Nephron (organoid): ENCODE measurements around the gene ASB13.

Experiments
- H3K27ac Mint-ChIP-seq, 3 experiments: 2 replicates each; pipeline ENCODE4 v1.8.0; 2020; ENCODE audit warnings: mixed read lengths in 3 of 3, mild to moderate bottlenecking in 2 of 3, moderate library complexity in 1 of 3
- H3K27me3 Mint-ChIP-seq: 2 replicates; pipeline ENCODE4 v1.8.0; 2021; ENCODE audit warnings: low read depth, mild to moderate bottlenecking, moderate library complexity, mixed read lengths
- H3K36me3 Mint-ChIP-seq: 2 replicates; pipeline ENCODE4 v1.8.0; 2020; ENCODE audit warnings: low read depth, mixed read lengths
- H3K4me1 Mint-ChIP-seq: 2 replicates; pipeline ENCODE4 v1.8.0; 2020; ENCODE audit warnings: mixed read lengths
- H3K4me3 Mint-ChIP-seq, 3 experiments: 2 replicates each; pipeline ENCODE4 v1.8.0; 2020; ENCODE audit warnings: mild to moderate bottlenecking in 3 of 3, mixed read lengths in 3 of 3, moderate library complexity in 2 of 3
- H3K9me3 Mint-ChIP-seq: 2 replicates; pipeline ENCODE4 v1.8.0; 2020; ENCODE audit warnings: mixed read lengths
- CTCF ChIP-seq, 3 experiments: fragments of 200-600 bp; sonication (generic); IDR thresholded peaks; one replicate each; pipeline ENCODE4 v1.5.0; 2021; ENCODE audit warnings: antibody characterized with exemption in 3 of 3; ENCODE audit not compliant: unreplicated experiment in 3 of 3

The ASB13 gene

DNA sequence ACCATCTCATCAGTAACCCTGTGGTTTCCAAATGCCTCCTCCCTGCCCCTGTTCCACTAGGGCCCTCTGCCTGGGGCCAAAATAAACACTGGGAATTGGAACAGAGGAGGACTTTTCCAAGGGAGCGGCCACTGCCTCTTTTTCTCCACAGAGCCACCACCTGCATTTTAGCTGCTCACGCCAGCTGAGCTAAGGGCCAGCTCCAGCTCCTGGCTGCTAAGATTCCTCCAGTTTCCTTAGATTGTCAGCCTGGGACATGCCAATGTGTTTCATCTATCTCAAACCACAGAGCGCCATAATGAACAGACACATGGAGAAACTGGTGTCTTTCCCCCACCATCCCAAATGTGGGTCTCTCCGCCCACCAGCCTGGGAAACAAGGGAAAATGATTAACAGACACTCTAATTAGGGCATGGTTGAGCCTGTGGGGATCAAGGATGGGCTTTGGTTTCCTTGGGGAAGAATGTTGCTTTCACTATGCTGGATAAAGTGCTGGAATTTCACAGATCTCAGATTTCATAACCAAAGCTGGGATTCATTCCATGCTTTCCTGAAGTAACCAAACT lies 52.2 kb downstream of the ASB13 start:
- H3K9me3 Mint-ChIP-seq = no peaks in the 10 kb centered on the region
- no peak for TF ChIP-seq CTCF (IDR thresholded peaks at IDR 0.05; ENCODE audit: unreplicated experiment in 3 of 3)
- H3K27me3 Mint-ChIP-seq = peaks cover 11% of the 10 kb centered on the region
- H3K36me3 Mint-ChIP-seq = no peaks in the 10 kb centered on the region
- peaks cover 69% of the 10 kb centered on the region for H3K4me1 Mint-ChIP-seq
- peak overlapping the region in 1 of 3 experiments; percentile 49 for H3K4me3 Mint-ChIP-seq
- peak overlapping the region; percentile 90 to 96 (median 95) for H3K27ac Mint-ChIP-seq

DNA sequence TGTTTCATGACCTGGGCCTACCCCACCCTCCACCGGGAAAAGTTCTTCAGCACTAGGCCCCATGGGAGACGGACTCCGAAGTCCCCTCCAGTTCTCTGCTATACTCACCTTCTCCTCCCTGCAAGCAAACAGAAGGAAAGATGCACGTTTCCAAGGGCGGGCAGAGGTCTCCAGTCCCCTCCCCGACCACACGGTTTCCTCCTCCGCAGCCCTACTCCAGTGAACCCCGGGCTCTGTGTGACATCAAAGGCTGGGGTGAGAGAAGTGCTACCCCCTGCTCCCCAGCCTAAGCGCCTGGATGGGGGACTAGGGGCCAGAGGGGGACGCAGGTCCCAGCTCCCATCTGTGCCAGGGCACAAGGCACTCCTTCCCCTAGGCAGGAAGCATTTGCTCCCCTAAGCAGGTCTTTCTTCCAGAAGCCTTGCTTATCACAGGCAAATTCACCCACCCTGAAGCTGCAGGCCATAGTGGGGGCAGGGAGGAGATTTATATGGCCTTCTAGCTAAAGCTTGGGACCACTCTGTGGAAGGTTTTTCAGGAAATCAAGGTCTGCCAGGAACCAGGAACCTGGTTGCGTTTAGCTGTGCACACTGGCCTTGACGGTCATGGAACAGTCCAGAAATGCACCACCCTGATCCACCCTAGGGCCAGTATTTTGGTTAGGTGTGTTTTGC lies 52.8 kb downstream of the ASB13 start:
- peak overlapping the region; percentile 90 to 96 (median 95) for H3K27ac Mint-ChIP-seq
- H3K27me3 Mint-ChIP-seq = peaks cover 11% of the 10 kb centered on the region
- H3K4me1 Mint-ChIP-seq = peaks cover 64% of the 10 kb centered on the region
- H3K9me3 Mint-ChIP-seq = no peaks in the 10 kb centered on the region
- no peak for TF ChIP-seq CTCF (IDR thresholded peaks at IDR 0.05; ENCODE audit: unreplicated experiment in 3 of 3)
- H3K4me3 Mint-ChIP-seq = no peak overlapping the region
- H3K36me3 Mint-ChIP-seq = no peaks in the 10 kb centered on the region

DNA sequence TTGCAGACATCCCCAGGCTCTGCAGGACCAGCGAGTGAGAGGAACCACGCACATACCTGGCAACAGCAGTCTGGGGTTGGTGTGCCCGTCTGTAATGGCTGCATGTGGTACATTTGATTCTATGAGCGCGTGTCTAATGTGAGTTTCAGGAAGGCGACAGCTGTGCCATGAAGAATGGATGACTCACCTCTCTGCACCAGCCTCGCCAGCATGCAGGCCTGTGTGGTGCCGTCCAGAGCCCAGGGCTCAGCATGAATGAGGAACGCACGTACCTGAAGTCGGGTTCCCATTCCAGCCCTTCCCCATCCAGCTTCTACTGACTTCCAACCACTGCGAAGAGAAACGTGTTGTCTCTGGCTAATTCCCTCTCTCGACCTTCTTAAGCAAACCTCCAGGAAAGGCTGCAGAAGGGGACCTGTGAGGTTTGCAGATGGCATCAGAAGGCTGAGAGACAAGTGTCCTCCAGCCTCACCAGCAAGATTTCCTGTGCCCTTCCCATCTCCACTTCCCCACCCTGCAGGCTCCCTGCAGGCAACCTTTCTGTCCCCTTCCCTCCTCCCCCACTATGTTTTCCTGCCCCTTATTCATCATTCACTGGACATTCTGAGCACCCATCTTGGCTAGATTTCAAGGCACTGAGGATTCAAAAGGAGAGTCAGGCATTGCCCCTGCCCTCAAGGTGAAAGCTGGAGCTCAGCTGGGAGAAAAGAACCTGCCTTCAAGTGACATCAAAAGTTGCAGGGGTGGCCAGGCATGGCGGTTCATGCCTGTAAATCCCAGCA lies 54.3 kb downstream of the ASB13 start:
- no peaks in the 10 kb centered on the region for H3K36me3 Mint-ChIP-seq
- no peaks in the 10 kb centered on the region for H3K9me3 Mint-ChIP-seq
- H3K4me3 Mint-ChIP-seq = no peak overlapping the region

GRCh38 chr10:5609952-5610616 lies 56.3 kb downstream of the ASB13 start:
- Mint-ChIP-seq H3K27me3 (peaks cover 5% of the 10 kb centered on the region), H3K36me3 (no peaks in the 10 kb centered on the region), H3K4me1 (peaks cover 46% of the 10 kb centered on the region), H3K4me3 (no peak overlapping the region), H3K27ac (peak overlapping the region; percentile 86 to 93 (median 87)), H3K9me3 (no peaks in the 10 kb centered on the region)
- TF ChIP-seq CTCF (IDR thresholded peaks at IDR 0.05; ENCODE audit: unreplicated experiment in 3 of 3) = no peak

More for the DNA sequence above, 54.3 kb downstream of the ASB13 start:
- Mint-ChIP-seq H3K27me3 (peaks cover 10% of the 10 kb centered on the region), H3K4me1 (peaks cover 56% of the 10 kb centered on the region), H3K27ac (peak overlapping the region; percentile 20 to 90 (median 83))
- TF ChIP-seq CTCF (IDR thresholded peaks at IDR 0.05; ENCODE audit: unreplicated experiment in 3 of 3) = no peak

DNA sequence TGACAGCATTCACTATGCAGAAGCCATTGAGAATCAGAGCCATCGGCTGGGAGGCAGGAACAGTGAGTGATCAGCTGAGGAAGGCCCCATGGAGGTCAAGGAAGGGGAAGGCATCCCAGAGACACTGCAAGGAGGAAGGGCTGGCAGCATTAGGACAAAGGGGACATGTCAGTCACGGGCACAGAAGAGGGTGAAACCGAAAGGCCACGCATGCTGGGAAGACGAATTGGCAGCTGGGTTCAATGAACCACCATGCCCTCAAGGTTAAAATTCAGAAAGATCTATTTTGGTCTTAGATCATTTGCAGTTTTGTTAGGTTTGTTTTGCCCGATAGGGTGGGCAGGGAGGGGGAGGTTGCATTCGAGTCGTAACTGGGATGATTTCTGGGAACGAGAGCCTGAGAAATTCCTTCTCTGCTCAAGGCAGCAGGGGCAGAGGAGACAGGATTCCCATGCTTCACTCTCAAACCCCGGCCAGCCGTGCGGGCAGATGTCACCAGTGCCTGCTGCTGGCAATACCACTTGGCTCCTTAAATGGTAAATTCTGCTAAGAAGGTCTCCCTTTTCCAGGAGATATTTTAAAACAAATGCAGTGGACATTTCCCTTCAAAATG lies 57.7 kb downstream of the ASB13 start:
- Mint-ChIP-seq H3K9me3 (no peaks in the 10 kb centered on the region), H3K36me3 (no peaks in the 10 kb centered on the region), H3K27ac (peak overlapping the region; percentile 12 to 87 (median 43)), H3K4me3 (peak overlapping the region in 1 of 3 experiments; percentile 13), H3K4me1 (peaks cover 42% of the 10 kb centered on the region), H3K27me3 (peaks cover 5% of the 10 kb centered on the region)
- no peak for TF ChIP-seq CTCF (IDR thresholded peaks at IDR 0.05; ENCODE audit: unreplicated experiment in 3 of 3)
